GM23338 (cell line): Measurements from ENCODE around the gene LEAP2.

ENCODE experiments used
- CREB1 ChIP-seq: fragments of 250-450 bp; sonication (Bioruptor Pico); IDR thresholded peaks from 2 replicates; pipeline ENCODE4 v1.5.0; 2020; ENCODE audit warnings: low read depth, mild to moderate bottlenecking, moderate library complexity
- EZH2 ChIP-seq: fragments of 200-600 bp; sonication (generic); IDR thresholded peaks from one replicate; pipeline ENCODE4 v1.8.0; 2017; ENCODE audit warnings: antibody characterized with exemption, mild to moderate bottlenecking, low read depth; ENCODE audit not compliant: unreplicated experiment
- EZH2phosphoT487 ChIP-seq: fragments of 200-600 bp; sonication (generic); IDR thresholded peaks from one replicate; pipeline ENCODE4 v1.8.1; 2018; ENCODE audit warnings: antibody characterized with exemption; ENCODE audit not compliant: unreplicated experiment
- JUNB ChIP-seq: IDR thresholded peaks from one replicate; pipeline ENCODE4 v1.6.1; 2016; ENCODE audit warnings: antibody characterized with exemption; ENCODE audit not compliant: unreplicated experiment
- NANOG ChIP-seq: IDR thresholded peaks from 2 replicates; pipeline ENCODE4 v1.6.1; 2016; ENCODE audit warnings: antibody characterized with exemption, borderline replicate concordance
- POLR2AphosphoS5 ChIP-seq: IDR thresholded peaks from 2 replicates; pipeline ENCODE4 v1.6.1; 2016; ENCODE audit warnings: antibody characterized with exemption, low read depth
- STAT1 ChIP-seq: IDR thresholded peaks from one replicate; pipeline ENCODE4 v1.6.1; 2016; ENCODE audit warnings: antibody characterized with exemption; ENCODE audit not compliant: unreplicated experiment
- ZNF114 ChIP-seq: fragments of 250-450 bp; sonication (Bioruptor Pico); IDR thresholded peaks from 2 replicates; pipeline ENCODE4 v1.5.0; 2020; ENCODE audit warnings: mild to moderate bottlenecking, moderate library complexity
- ZNF331 ChIP-seq: fragments of 250-450 bp; sonication (Bioruptor Pico); IDR thresholded peaks from 2 replicates; pipeline ENCODE4 v1.5.0; 2020; ENCODE audit warnings: low read depth, mild to moderate bottlenecking, moderate library complexity
- TF ChIP-seq, protein P1 (sequence below), 2 experiments: fragments of 200-600 bp in 1 of 2; sonication (generic) in 1 of 2; conservative IDR thresholded peaks; 2 replicates each; pipeline versions ENCODE4 v1.5.1 to v1.6.1; 2016 to 2017; ENCODE audit warnings: antibody characterized with exemption in 2 of 2, low read depth in 2 of 2, mild to moderate bottlenecking in 2 of 2, moderate library complexity in 1 of 2
- TF ChIP-seq, protein P2 (sequence below): IDR thresholded peaks from one replicate; pipeline ENCODE4 v1.6.1; 2018; ENCODE audit warnings: antibody characterized with exemption; ENCODE audit not compliant: unreplicated experiment
- TF ChIP-seq, protein P3 (sequence below): IDR thresholded peaks from 2 replicates; pipeline ENCODE4 v1.6.1; 2016; ENCODE audit warnings: antibody characterized with exemption
- TF ChIP-seq, protein P4 (sequence below): fragments of 250-450 bp; sonication (Bioruptor Pico); IDR thresholded peaks from 2 replicates; pipeline ENCODE4 v1.5.0; 2020; ENCODE audit warnings: mild to moderate bottlenecking, moderate library complexity

DNA sequence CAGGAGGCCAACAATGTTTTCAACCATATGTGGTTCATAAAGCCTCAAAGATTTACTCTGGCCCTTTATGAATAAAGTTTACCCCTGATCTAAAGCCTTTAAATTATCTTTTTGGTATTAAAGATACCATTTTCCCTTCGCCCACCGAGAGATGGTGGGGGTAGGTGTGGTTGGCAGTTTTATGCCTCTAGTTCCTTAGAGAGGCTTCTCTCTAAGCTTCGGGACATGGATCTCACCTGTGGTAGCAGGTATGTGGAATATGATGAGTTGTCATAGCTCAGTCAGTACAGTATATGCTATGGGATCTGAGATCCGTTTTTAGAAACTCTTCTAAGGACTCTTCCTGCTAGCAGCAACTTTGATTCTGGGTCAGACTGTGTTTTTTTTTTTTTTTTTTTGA lies 4.7 kb upstream of the LEAP2 start:
- no peak for TF ChIP-seq POLR2AphosphoS5
- no peak for TF ChIP-seq NANOG
- TF ChIP-seq, protein P1, sequence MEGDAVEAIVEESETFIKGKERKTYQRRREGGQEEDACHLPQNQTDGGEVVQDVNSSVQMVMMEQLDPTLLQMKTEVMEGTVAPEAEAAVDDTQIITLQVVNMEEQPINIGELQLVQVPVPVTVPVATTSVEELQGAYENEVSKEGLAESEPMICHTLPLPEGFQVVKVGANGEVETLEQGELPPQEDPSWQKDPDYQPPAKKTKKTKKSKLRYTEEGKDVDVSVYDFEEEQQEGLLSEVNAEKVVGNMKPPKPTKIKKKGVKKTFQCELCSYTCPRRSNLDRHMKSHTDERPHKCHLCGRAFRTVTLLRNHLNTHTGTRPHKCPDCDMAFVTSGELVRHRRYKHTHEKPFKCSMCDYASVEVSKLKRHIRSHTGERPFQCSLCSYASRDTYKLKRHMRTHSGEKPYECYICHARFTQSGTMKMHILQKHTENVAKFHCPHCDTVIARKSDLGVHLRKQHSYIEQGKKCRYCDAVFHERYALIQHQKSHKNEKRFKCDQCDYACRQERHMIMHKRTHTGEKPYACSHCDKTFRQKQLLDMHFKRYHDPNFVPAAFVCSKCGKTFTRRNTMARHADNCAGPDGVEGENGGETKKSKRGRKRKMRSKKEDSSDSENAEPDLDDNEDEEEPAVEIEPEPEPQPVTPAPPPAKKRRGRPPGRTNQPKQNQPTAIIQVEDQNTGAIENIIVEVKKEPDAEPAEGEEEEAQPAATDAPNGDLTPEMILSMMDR (conservative IDR thresholded peaks at IDR 0.05; ENCODE audit: low read depth in 2 of 2), result no peak
- TF ChIP-seq, protein P2, sequence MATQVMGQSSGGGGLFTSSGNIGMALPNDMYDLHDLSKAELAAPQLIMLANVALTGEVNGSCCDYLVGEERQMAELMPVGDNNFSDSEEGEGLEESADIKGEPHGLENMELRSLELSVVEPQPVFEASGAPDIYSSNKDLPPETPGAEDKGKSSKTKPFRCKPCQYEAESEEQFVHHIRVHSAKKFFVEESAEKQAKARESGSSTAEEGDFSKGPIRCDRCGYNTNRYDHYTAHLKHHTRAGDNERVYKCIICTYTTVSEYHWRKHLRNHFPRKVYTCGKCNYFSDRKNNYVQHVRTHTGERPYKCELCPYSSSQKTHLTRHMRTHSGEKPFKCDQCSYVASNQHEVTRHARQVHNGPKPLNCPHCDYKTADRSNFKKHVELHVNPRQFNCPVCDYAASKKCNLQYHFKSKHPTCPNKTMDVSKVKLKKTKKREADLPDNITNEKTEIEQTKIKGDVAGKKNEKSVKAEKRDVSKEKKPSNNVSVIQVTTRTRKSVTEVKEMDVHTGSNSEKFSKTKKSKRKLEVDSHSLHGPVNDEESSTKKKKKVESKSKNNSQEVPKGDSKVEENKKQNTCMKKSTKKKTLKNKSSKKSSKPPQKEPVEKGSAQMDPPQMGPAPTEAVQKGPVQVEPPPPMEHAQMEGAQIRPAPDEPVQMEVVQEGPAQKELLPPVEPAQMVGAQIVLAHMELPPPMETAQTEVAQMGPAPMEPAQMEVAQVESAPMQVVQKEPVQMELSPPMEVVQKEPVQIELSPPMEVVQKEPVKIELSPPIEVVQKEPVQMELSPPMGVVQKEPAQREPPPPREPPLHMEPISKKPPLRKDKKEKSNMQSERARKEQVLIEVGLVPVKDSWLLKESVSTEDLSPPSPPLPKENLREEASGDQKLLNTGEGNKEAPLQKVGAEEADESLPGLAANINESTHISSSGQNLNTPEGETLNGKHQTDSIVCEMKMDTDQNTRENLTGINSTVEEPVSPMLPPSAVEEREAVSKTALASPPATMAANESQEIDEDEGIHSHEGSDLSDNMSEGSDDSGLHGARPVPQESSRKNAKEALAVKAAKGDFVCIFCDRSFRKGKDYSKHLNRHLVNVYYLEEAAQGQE, result no peak
- TF ChIP-seq EZH2, result no peak
- no peak for TF ChIP-seq CREB1 (CRISPR knock-in tag)
- no peak for TF ChIP-seq ZNF331 (CRISPR knock-in tag)
- no peak for TF ChIP-seq EZH2phosphoT487
- no peak for TF ChIP-seq JUNB
- TF ChIP-seq ZNF114 (CRISPR knock-in tag), result no peak
- TF ChIP-seq, protein P3, sequence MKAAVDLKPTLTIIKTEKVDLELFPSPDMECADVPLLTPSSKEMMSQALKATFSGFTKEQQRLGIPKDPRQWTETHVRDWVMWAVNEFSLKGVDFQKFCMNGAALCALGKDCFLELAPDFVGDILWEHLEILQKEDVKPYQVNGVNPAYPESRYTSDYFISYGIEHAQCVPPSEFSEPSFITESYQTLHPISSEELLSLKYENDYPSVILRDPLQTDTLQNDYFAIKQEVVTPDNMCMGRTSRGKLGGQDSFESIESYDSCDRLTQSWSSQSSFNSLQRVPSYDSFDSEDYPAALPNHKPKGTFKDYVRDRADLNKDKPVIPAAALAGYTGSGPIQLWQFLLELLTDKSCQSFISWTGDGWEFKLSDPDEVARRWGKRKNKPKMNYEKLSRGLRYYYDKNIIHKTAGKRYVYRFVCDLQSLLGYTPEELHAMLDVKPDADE, result no peak
- TF ChIP-seq, protein P4, sequence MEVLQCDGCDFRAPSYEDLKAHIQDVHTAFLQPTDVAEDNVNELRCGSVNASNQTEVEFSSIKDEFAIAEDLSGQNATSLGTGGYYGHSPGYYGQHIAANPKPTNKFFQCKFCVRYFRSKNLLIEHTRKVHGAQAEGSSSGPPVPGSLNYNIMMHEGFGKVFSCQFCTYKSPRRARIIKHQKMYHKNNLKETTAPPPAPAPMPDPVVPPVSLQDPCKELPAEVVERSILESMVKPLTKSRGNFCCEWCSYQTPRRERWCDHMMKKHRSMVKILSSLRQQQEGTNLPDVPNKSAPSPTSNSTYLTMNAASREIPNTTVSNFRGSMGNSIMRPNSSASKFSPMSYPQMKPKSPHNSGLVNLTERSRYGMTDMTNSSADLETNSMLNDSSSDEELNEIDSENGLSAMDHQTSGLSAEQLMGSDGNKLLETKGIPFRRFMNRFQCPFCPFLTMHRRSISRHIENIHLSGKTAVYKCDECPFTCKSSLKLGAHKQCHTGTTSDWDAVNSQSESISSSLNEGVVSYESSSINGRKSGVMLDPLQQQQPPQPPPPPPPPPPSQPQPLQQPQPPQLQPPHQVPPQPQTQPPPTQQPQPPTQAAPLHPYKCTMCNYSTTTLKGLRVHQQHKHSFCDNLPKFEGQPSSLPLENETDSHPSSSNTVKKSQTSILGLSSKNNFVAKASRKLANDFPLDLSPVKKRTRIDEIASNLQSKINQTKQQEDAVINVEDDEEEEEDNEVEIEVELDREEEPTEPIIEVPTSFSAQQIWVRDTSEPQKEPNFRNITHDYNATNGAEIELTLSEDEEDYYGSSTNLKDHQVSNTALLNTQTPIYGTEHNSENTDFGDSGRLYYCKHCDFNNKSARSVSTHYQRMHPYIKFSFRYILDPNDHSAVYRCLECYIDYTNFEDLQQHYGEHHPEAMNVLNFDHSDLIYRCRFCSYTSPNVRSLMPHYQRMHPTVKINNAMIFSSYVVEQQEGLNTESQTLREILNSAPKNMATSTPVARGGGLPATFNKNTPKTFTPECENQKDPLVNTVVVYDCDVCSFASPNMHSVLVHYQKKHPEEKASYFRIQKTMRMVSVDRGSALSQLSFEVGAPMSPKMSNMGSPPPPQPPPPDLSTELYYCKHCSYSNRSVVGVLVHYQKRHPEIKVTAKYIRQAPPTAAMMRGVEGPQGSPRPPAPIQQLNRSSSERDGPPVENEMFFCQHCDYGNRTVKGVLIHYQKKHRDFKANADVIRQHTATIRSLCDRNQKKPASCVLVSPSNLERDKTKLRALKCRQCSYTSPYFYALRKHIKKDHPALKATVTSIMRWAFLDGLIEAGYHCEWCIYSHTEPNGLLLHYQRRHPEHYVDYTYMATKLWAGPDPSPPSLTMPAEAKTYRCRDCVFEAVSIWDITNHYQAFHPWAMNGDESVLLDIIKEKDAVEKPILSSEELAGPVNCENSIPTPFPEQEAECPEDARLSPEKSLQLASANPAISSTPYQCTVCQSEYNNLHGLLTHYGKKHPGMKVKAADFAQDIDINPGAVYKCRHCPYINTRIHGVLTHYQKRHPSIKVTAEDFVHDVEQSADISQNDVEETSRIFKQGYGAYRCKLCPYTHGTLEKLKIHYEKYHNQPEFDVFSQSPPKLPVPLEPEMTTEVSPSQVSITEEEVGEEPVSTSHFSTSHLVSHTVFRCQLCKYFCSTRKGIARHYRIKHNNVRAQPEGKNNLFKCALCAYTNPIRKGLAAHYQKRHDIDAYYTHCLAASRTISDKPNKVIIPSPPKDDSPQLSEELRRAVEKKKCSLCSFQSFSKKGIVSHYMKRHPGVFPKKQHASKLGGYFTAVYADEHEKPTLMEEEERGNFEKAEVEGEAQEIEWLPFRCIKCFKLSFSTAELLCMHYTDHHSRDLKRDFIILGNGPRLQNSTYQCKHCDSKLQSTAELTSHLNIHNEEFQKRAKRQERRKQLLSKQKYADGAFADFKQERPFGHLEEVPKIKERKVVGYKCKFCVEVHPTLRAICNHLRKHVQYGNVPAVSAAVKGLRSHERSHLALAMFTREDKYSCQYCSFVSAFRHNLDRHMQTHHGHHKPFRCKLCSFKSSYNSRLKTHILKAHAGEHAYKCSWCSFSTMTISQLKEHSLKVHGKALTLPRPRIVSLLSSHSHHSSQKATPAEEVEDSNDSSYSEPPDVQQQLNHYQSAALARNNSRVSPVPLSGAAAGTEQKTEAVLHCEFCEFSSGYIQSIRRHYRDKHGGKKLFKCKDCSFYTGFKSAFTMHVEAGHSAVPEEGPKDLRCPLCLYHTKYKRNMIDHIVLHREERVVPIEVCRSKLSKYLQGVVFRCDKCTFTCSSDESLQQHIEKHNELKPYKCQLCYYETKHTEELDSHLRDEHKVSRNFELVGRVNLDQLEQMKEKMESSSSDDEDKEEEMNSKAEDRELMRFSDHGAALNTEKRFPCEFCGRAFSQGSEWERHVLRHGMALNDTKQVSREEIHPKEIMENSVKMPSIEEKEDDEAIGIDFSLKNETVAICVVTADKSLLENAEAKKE, result no peak
- TF ChIP-seq STAT1, result no peak
